HepG2 (cell line): ENCODE data around the gene PLEKHG5. TPM values are rescaled to one million over a fixed set of nuclear protein-coding genes. Genes with fewer than 3 reads are reported as not detected.

ENCODE experiments used
- AGO2 ChIP-seq: fragments of 200-400 bp; formaldehyde crosslinking; optimal IDR thresholded peaks from 2 replicates; pipeline ENCODE3; 2017; ENCODE audit warnings: mild to moderate bottlenecking, low read depth, low read length, moderate library complexity
- ARID4A ChIP-seq: sonication (generic); formaldehyde crosslinking; IDR thresholded peaks from 2 replicates; pipeline ENCODE4 v1.5.0; 2020; ENCODE audit warnings: mild to moderate bottlenecking, missing genetic modification reagents, borderline replicate concordance
- CTCF ChIP-seq: sonication (generic); formaldehyde crosslinking; IDR thresholded peaks from 2 replicates; pipeline ENCODE4 v1.5.0; 2020; ENCODE audit warnings: mild to moderate bottlenecking, missing genetic modification reagents, moderate library complexity
- FOSL2 ChIP-seq: sonication (generic); formaldehyde crosslinking; IDR thresholded peaks from 2 replicates; pipeline ENCODE4 v1.4.0; 2020; ENCODE audit warnings: missing genetic modification reagents
- LCORL ChIP-seq, 2 experiments: fragments of 450-650 bp in 1 of 2; sonication (generic) in 1 of 2; formaldehyde crosslinking in 1 of 2; IDR thresholded peaks; 2 replicates each; pipeline versions ENCODE4 v1.5.0 to v1.6.1; 2017 to 2020; ENCODE audit warnings: antibody characterized with exemption in 1 of 2, missing genetic modification reagents in 1 of 2
- RXRA ChIP-seq: sonication (generic); formaldehyde crosslinking; IDR thresholded peaks from 2 replicates; pipeline ENCODE4 v1.5.1; 2020; ENCODE audit warnings: missing genetic modification reagents
- XRCC5 ChIP-seq: fragments of 200-400 bp; formaldehyde crosslinking; optimal IDR thresholded peaks from 2 replicates; pipeline ENCODE3; 2017; ENCODE audit warnings: mild to moderate bottlenecking, low read length
- ZNF234 ChIP-seq: sonication (generic); formaldehyde crosslinking; conservative IDR thresholded peaks from 2 replicates; pipeline ENCODE4 v1.5.1; 2020; ENCODE audit warnings: mild to moderate bottlenecking, missing genetic modification reagents
- ZNF318 ChIP-seq: sonication (generic); formaldehyde crosslinking; IDR thresholded peaks from 2 replicates; pipeline ENCODE4 v1.4.0; 2020; ENCODE audit warnings: mild to moderate bottlenecking, missing genetic modification reagents
- ZNF33B ChIP-seq: sonication (generic); formaldehyde crosslinking; IDR thresholded peaks from 2 replicates; pipeline ENCODE4 v1.5.1; 2020; ENCODE audit warnings: mild to moderate bottlenecking, missing genetic modification reagents
- ZNF589 ChIP-seq: sonication (generic); formaldehyde crosslinking; conservative IDR thresholded peaks from 2 replicates; pipeline ENCODE4 v1.8.0; 2022; ENCODE audit warnings: mild to moderate bottlenecking, moderate library complexity, missing genetic modification reagents
- ZNF670 ChIP-seq: sonication (generic); formaldehyde crosslinking; IDR thresholded peaks from 2 replicates; pipeline ENCODE4 v1.8.0; 2022; ENCODE audit warnings: mild to moderate bottlenecking, missing genetic modification reagents, borderline replicate concordance
- ZNF839 ChIP-seq: sonication (generic); formaldehyde crosslinking; IDR thresholded peaks from 2 replicates; pipeline ENCODE4 v1.4.0; 2020; ENCODE audit warnings: missing genetic modification reagents, mild to moderate bottlenecking, borderline replicate concordance
- ZSCAN21 ChIP-seq: sonication (generic); formaldehyde crosslinking; IDR thresholded peaks from 2 replicates; pipeline ENCODE4 v1.8.0; 2022; ENCODE audit warnings: mild to moderate bottlenecking, missing genetic modification reagents, moderate library complexity, borderline replicate concordance
- polyA plus RNA-seq, 8 experiments: library from polyadenylated mRNA; depleted of rRNA in 3 of 8; stranded (reverse) in 7 of 8; unstranded in 1 of 8; fragments of >200 nt; fragmentation: Illumina TruSeq in 4 of 8; extraction: Trizol in 4 of 8; gene quantifications; 2 replicates each; pipeline versions ENCODE4 v1.2.1 to v1.2.3, GENCODE V29; 2011 to 2016; ENCODE audit warnings: low read depth in 4 of 8, missing spikeins in 1 of 8, mixed read lengths in 1 of 8; ENCODE audit not compliant: insufficient read depth in 1 of 8
- total RNA-seq, 5 experiments: library from RNA; depleted of rRNA; stranded (reverse); fragments of >200 nt; fragmentation: Illumina TruSeq; extraction: Trizol; gene quantifications; 2 replicates each; pipeline ENCODE4 v1.2.3, GENCODE V29; 2016; ENCODE audit warnings: low read depth in 1 of 5

The PLEKHG5 gene
- total and polyA plus RNA-seq, 2 of the 13 experiments (the other 11 are each of a cell fraction or from before 2014, with no cell fraction given), result 1.9 to 3.5 TPM

- TF ChIP-seq RXRA (CRISPR knock-in tag), result peak; percentile 53; the same call in 1 of the 2 replicates
- TF ChIP-seq ZNF670 (CRISPR knock-in tag), result no peak
- TF ChIP-seq ZNF839 (CRISPR knock-in tag), result 0 out of 2 replicates have a peak, but pooled peaks have one; percentile 62
- TF ChIP-seq ZNF589 (CRISPR knock-in tag), result no peak
- peak; percentile 20; the same call in 1 of the 2 replicates for TF ChIP-seq FOSL2
- TF ChIP-seq ZSCAN21 (CRISPR knock-in tag), result no peak
- TF ChIP-seq ZNF234 (CRISPR knock-in tag), result no peak
- TF ChIP-seq ZNF33B (CRISPR knock-in tag), result no peak
- TF ChIP-seq ZNF318 (CRISPR knock-in tag), result no peak
- TF ChIP-seq AGO2, result peak; percentile 28
- TF ChIP-seq CTCF (CRISPR knock-in tag), result peak; percentile 94
- peak; percentile 78 for TF ChIP-seq XRCC5
- TF ChIP-seq LCORL (IDR thresholded peaks at IDR 0.05), result no peak
- 0 out of 2 replicates have a peak, but pooled peaks have one; percentile 32 for TF ChIP-seq LCORL (CRISPR knock-in tag; IDR thresholded peaks at IDR 0.05)
- peak; percentile 36; the same call in 1 of the 2 replicates for TF ChIP-seq ARID4A
These were observed 15.9 kb downstream of the PLEKHG5 start (continued) for GRCh38 chr1:6475381-6476133.
